C4-2B (cell line): ENCODE data around the gene ZNF142.
"Not testable (repeated sequence)": the region's sequence is repeated elsewhere in the genome, so short reads cannot be mapped to it uniquely, and the experiment has no call there.

Experiments
- H3K27ac ChIP-seq: fragments of 450-650 bp; 2 replicates; pipeline ENCODE4 v1.5.1; 2017
- ZFX ChIP-seq: fragments of 450-650 bp; IDR thresholded peaks from 2 replicates; pipeline ENCODE4 v1.6.1; 2017
- TF ChIP-seq, protein P1 (sequence below): fragments of 450-650 bp; conservative IDR thresholded peaks from 2 replicates; pipeline ENCODE4 v1.5.1; 2017; ENCODE audit warnings: mild to moderate bottlenecking

The ZNF142 gene

DNA sequence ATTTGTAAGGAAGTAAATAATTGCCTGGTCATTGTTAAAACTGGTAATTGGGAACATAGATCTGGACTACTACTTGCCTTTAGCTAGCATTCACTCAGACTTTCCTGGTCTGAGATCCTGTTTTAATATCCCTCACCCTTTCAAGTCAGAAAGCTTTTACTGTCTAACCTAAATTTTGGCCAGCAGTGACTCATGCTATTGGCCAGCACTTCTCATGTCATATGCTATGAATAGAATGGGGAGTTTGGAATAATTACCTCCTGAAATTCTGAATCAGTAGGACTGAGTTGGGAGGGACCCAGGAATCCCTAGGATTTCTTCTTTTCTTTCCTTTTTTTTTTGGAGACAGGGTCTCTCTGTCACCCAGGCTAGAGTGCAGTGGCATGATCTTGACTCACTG lies 31.8 kb upstream of the ZNF142 start:
- no peak overlapping the region for H3K27ac ChIP-seq
- TF ChIP-seq, protein P1, sequence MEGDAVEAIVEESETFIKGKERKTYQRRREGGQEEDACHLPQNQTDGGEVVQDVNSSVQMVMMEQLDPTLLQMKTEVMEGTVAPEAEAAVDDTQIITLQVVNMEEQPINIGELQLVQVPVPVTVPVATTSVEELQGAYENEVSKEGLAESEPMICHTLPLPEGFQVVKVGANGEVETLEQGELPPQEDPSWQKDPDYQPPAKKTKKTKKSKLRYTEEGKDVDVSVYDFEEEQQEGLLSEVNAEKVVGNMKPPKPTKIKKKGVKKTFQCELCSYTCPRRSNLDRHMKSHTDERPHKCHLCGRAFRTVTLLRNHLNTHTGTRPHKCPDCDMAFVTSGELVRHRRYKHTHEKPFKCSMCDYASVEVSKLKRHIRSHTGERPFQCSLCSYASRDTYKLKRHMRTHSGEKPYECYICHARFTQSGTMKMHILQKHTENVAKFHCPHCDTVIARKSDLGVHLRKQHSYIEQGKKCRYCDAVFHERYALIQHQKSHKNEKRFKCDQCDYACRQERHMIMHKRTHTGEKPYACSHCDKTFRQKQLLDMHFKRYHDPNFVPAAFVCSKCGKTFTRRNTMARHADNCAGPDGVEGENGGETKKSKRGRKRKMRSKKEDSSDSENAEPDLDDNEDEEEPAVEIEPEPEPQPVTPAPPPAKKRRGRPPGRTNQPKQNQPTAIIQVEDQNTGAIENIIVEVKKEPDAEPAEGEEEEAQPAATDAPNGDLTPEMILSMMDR, result no peak

DNA sequence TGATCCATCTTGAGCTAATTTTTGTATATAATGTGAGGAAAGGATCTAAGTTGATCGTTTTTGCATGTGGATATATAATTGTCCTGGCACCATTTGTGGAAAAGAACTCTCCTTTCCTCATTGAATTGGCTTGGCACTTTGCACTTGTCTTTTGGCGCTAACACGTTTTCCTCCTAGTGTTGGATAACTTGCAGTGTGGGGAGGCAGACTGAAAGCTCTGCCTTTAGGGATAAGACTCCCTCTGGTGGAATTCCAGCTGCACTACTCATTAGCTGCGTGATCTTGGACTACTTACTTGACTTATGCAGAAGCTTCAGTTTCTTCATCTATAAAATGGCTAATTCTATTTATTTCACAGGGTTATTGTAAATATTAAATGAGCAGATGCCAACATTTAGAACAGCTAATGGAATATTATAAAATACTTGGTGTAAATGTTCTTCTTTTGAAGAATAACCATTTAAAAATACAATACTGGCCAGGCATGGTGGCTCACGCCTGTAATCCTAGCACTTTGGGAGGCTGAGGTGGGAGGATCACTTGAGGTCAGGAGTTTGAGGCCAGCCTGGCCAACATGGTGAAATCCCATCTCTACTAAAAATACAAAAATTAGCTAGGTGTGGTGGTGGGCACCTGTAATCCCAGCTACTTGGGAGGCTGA lies 28.1 kb upstream of the ZNF142 start:
- H3K27ac ChIP-seq, result not testable (repeated sequence)
- TF ChIP-seq, protein P1, result peak; percentile 88

DNA sequence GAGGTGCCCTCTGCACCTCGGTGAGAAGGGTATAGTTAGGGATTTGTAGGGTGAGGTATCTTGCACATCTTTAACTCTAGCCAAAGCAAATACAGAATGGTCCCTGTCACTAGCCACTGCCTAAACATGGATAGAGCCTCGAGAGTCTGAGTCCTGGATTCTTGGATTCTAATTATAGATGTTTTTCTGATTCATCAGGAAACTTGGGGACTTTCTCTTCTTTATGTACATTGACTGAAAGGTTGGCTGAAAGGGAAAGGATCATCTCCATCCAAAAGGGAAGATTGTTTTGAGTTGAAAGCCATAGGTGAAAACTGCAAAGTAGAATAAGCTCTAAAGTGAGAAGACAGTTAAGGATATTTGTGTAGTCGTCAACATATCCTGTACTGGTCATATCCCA lies 20.6 kb upstream of the ZNF142 start:
- TF ChIP-seq, protein P1, result no peak
- TF ChIP-seq ZFX, result no peak
- H3K27ac ChIP-seq, result no peak overlapping the region

DNA sequence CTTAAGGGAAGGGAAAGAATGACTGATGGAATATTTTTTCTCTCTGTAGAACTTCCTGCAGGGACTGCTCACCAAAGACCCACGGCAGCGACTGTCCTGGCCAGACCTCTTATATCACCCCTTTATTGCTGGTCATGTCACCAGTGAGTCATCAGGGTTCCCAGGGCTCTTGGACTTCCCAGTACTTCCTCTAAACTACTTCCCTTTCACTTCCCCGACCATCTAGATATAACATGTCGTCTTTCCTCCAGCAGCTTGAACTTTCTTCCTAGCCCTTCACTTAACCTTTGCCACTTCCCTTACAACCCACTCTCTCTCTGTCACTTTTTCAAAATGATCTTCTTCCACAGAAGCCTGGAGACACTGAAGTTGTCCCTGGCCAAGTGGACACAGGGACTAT lies 19.7 kb upstream of the ZNF142 start:
- no peak for TF ChIP-seq ZFX
- TF ChIP-seq, protein P1, result no peak

DNA sequence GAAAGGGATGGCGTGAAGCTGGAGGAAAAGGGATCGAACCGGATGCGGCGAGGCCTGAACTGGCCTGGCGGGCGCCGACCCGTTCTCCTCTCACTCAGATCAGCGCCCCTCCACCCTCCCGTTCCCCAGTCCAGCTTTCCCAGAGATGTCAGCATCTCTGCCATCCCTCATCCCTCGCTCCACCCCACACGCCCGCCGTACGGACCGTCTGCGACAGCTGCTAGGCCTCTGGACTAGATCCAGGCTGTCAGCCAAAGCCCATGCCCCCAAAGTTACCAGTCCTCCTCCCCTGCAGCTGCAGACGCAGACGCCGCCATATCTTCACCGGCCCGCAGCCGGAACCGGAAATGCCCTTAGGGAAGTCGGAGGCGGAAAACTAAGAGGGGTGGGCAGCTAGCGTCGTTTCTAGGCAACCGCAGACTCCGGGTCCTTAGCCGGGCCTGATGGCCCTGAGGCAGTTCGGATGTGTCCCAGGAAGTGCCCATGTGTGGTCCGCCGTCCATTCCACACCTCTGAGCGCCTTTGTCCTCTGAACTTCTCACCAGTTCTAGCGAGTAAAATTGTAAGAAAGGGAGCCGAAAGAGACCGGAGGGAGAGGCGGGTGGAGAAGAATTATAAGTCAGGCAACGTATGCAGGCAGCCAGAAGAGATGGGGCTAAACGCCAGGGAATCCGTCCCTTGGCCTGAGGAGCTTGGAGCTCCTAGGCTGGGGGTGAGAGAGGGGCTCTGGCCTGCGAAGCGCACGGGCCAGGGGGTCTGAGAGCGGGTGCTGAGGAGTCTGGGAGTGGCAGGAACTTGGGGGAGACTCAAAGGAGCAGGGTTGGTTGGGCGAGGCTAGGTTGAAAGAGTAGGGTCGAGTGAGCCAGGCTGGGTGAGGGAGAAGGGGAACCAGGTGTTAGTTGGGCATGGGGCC lies 12.5 kb upstream of the ZNF142 start, which contains the start of the genes RNF25 and STK36:
RNF25 (minus strand) TSS at position 349 of the 913 bp plus-strand sequence; CDS start at position 317, 32 bp downstream.
STK36 (plus strand) TSS at position 433 of the 913 bp plus-strand sequence. CDS start 744 bp downstream, outside the sequence.
- TF ChIP-seq, protein P1, result no peak
- no peak for TF ChIP-seq ZFX
- H3K27ac ChIP-seq, result peak within 1 kb of the TSS; percentile 74

More for the DNA sequence above, 19.7 kb upstream of the ZNF142 start:
- H3K27ac ChIP-seq, result no peak overlapping the region

DNA sequence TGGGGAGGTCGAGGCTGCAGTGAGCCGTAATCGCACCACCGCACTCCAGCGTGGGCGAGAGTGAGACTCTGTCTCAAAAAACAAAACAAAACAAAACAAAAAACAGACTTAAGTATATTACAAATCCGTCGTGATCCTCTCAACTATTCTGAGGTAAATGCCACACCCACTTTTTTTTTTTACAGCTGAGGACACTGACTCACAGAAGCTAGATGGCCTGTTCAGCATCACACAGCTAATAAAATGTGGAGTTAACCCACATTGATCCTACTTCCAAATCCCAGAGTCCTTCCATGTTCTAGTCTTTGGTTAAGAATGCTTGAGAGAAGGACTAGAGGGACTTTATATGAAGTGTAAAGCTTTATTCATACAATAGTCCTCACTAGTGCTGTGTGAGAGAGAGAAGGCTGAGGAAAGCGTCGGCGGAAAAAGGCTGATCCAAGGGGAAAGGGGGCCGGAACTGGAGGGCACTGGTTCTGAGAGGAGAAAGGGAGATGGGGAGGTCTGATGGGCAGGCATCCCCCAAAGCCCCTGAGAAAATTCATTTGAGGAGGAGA lies 11.8 kb upstream of the ZNF142 start:
- H3K27ac ChIP-seq, result peak overlapping the region; percentile 74
- TF ChIP-seq ZFX, result no peak
- TF ChIP-seq, protein P1, result no peak

DNA sequence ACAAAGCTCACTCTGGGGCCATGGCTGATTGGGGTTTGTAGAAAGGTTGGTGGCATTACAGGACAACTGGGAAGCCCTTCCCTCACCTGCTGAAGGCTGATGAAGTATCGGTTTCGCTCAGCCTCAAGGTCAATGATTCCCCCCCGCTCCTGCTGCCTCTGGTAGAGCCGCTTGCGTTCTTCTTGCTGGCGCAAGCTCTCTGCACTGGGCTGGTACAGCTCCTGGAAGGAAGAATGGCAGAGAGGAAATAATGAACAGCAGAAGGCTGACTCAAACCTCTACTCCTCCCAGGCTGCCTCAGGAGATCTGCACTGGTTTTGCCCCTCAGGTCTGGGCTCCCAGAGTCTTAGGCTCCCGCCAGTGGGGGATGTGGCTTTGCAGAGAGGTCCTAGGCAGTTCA lies 5.2 kb upstream of the ZNF142 start:
- TF ChIP-seq ZFX, result no peak
- TF ChIP-seq, protein P1, result no peak
- no peak overlapping the region for H3K27ac ChIP-seq
